WERI-Rb-1 (cell line): ENCODE results near the gene NSMCE3.

ENCODE experiments used
- DNase-seq: peaks from one replicate; pipeline ENCODE4 v3.0.0-alpha.2; 2020
- H3K27ac ChIP-seq: fragments of 250-450 bp; sonication (Bioruptor Pico); 2 replicates; pipeline ENCODE4 v1.5.1; 2020; ENCODE audit warnings: mild to moderate bottlenecking, moderate library complexity
- H3K27me3 ChIP-seq: fragments of 250-450 bp; sonication (Bioruptor Pico); 2 replicates; pipeline ENCODE4 v1.5.1; 2021; ENCODE audit warnings: mild to moderate bottlenecking, low read depth, moderate library complexity; ENCODE audit not compliant: insufficient read depth, severe bottlenecking
- H3K36me3 ChIP-seq: fragments of 250-450 bp; sonication (Bioruptor Pico); 2 replicates; pipeline ENCODE4 v1.5.1; 2020; ENCODE audit warnings: mild to moderate bottlenecking, moderate library complexity
- H3K4me3 ChIP-seq: 2 replicates; pipeline ENCODE4 v1.5.1; 2011; ENCODE audit warnings: low read depth, mild to moderate bottlenecking, control low read depth, low read length
- H3K9me3 ChIP-seq: fragments of 250-450 bp; sonication (Bioruptor Pico); 2 replicates; pipeline ENCODE4 v1.5.1; 2021; ENCODE audit warnings: mild to moderate bottlenecking, moderate library complexity; ENCODE audit not compliant: severe bottlenecking
- CTCF ChIP-seq: IDR thresholded peaks from 2 replicates; pipeline ENCODE4 v1.5.1; 2011; ENCODE audit warnings: low read depth, mild to moderate bottlenecking, control low read depth, inconsistent platforms, low read length

NSMCE3 gene

GRCh38 chr15:29275855-29276254 lies 6.2 kb upstream of the NSMCE3 start:
- H3K27me3 ChIP-seq = peaks cover 83% of the 10 kb centered on the region
- no peaks in the 10 kb centered on the region for H3K36me3 ChIP-seq
- no peak for TF ChIP-seq CTCF
- H3K27ac ChIP-seq = no peak overlapping the region
- H3K4me3 ChIP-seq = no peak overlapping the region
- no peaks in the 10 kb centered on the region for H3K9me3 ChIP-seq
- DNase-seq = no peak

GRCh38 chr15:29274946-29275345 lies 5.3 kb upstream of the NSMCE3 start:
- H3K4me3 ChIP-seq = no peak overlapping the region
- H3K27me3 ChIP-seq = peaks cover 79% of the 10 kb centered on the region
- no peaks in the 10 kb centered on the region for H3K9me3 ChIP-seq
- DNase-seq = no peak
- no peak for TF ChIP-seq CTCF
- H3K27ac ChIP-seq = no peak overlapping the region
- no peaks in the 10 kb centered on the region for H3K36me3 ChIP-seq

DNA sequence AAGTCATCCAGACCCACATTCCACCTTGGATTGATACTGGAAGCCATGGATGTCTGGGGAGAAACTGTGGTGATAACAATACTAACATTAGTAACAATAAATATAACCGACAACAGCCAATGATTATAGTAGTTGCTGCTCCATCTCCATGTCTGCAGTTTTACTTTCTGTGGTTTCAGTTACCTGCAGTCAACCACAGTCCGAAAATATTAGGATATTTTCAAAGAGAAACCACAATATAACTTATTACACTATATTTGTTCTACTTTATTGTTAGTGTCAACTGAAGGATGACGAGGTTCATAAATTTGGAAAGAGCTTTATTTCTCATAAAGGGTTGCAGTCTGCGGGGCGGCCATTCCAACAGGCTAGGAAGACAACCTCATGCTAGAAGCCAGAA lies 2.6 kb upstream of the NSMCE3 start:
- H3K9me3 ChIP-seq = peaks cover 4% of the 10 kb centered on the region
- H3K36me3 ChIP-seq = no peaks in the 10 kb centered on the region
- no peak for TF ChIP-seq CTCF
- no peak for DNase-seq
- no peak overlapping the region for H3K4me3 ChIP-seq
- no peak overlapping the region for H3K27ac ChIP-seq
- H3K27me3 ChIP-seq = peaks cover 63% of the 10 kb centered on the region

- Histone ChIP-seq H3K27me3 (peaks cover 52% of the 10 kb centered on the region), H3K4me3 (no peak overlapping the region), H3K27ac (no peak overlapping the region), H3K36me3 (no peaks in the 10 kb centered on the region), H3K9me3 (peaks cover 4% of the 10 kb centered on the region)
- no peak for DNase-seq
- TF ChIP-seq CTCF = no peak
Measured at GRCh38 chr15:29270976-29271375, 1.4 kb upstream of the NSMCE3 start.

DNA sequence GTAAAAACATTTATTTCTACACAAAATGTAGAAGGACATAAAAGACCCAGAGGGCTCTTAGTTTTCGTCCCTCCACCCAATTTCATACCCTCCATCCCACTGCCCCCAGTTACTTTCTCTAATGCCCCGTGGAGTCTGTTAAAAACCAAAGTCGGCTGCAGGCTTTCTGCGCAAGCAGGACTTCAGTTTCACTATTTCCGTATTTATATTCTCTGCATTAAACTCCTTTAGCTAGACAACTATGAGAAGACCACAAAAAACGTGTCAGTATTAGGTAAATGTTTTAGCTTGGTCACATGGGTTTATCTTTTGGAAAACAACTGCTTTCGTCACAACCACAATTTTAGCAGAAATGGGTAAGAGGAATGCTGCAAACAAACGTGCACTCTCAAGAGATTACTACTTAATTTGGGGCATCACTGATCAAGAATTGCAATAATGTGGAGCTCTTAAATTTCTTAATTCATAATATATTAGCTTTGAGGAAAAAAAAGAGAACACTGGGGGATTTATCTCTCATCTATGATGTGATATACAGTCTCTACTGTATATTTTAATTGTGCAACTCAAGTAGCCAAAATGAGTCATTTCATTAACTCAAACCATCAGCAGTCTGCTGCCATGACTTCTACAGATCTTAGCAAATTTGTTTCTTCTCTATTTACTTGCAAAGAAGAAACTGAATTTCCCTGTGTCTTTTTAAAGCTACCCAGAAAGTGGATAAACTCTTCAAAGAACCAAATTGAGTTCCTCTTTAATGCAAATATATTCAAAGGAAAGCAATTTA lies 740 bp upstream of the NSMCE3 start:
- no peaks in the 10 kb centered on the region for H3K36me3 ChIP-seq
- peaks cover 50% of the 10 kb centered on the region for H3K27me3 ChIP-seq
- H3K9me3 ChIP-seq = peaks cover 4% of the 10 kb centered on the region
- H3K4me3 ChIP-seq = peak overlapping the region; percentile 80
- DNase-seq = no peak
- no peak overlapping the region for H3K27ac ChIP-seq
- no peak for TF ChIP-seq CTCF
